Lung (tissue), 12 donors: Measurements from ENCODE around the gene HECW1. TPM values are rescaled to one million over a fixed set of nuclear protein-coding genes. Genes with fewer than 3 reads are reported as not detected.

Experiments used
- ATAC-seq: fragments of 200-7000 bp; cut with Tn5 transposase; one replicate; pipeline ENCODE4 v1.9.1; 2020; ENCODE audit warnings: moderate number of reproducible peaks; ENCODE audit not compliant: insufficient read depth, low FRiP score
- DNase-seq, 3 donors: peaks; one replicate each; pipeline ENCODE4 v3.0.0-alpha.2; 2013 to 2017
- H3K27ac ChIP-seq, 2 donors: one replicate each; pipeline ENCODE4 v1.5.1; 2013; ENCODE audit warnings: mild to moderate bottlenecking in 2 of 2, moderate library complexity in 2 of 2, control low read depth in 1 of 2, inconsistent platforms in 1 of 2, low read depth in 1 of 2, low read length in 1 of 2
- H3K27me3 ChIP-seq, 3 donors: one replicate each; pipeline ENCODE4 v1.5.1; 2013; ENCODE audit warnings: low read length in 2 of 3; ENCODE audit not compliant: control insufficient read depth in 3 of 3, insufficient read depth in 3 of 3
- H3K36me3 ChIP-seq, 4 donors: one replicate each; pipeline ENCODE4 v1.5.1; 2013; ENCODE audit warnings: low read length in 4 of 4, mild to moderate bottlenecking in 1 of 4, moderate library complexity in 1 of 4; ENCODE audit not compliant: control insufficient read depth in 4 of 4, insufficient read depth in 4 of 4
- H3K4me1 ChIP-seq, 5 donors: one replicate each; pipeline ENCODE4 v1.5.1; 2013; ENCODE audit warnings: low read length in 5 of 5, mild to moderate bottlenecking in 2 of 5, moderate library complexity in 1 of 5; ENCODE audit not compliant: control insufficient read depth in 5 of 5, insufficient read depth in 5 of 5
- H3K4me3 ChIP-seq: one replicate; pipeline ENCODE4 v1.5.1; 2013; ENCODE audit warnings: mild to moderate bottlenecking, control low read depth, moderate library complexity
- H3K9ac ChIP-seq, 2 donors: one replicate each; pipeline ENCODE4 v1.5.1; 2013; ENCODE audit warnings: low read length in 2 of 2, control low read depth in 1 of 2; ENCODE audit not compliant: insufficient read depth in 1 of 2
- H3K9me3 ChIP-seq, 4 donors: one replicate each; pipeline ENCODE4 v1.5.1; 2013; ENCODE audit warnings: low read length in 3 of 4, mild to moderate bottlenecking in 1 of 4, moderate library complexity in 1 of 4; ENCODE audit not compliant: control insufficient read depth in 4 of 4, insufficient read depth in 3 of 4
- WGBS, 2 donors: extraction: QIAGEN DNeasy Blood & Tissue Kit; methylation state at CpG; one replicate each; pipeline ENCODE4 v1.1.7; 2013; 5-methylcytosine and 5-hydroxymethylcytosine counted together
- polyA plus RNA-seq, 2 donors: library from polyadenylated mRNA; stranded (reverse); fragments of 200-250 nt; gene quantifications; one replicate each; pipeline ENCODE4 v1.2.1, GENCODE V29; 2013
- total RNA-seq, 2 donors: library from RNA; depleted of rRNA in 1 of 2; stranded (reverse); fragments of >200 nt in 1 of 2; gene quantifications; one replicate each; pipeline ENCODE4 v1.2.1, GENCODE V29; 2014 to 2021
- TF ChIP-seq, protein P1 (sequence below): IDR thresholded peaks from 2 replicates; pipeline ENCODE4 v1.5.1; 2012; ENCODE audit warnings: mild to moderate bottlenecking; ENCODE audit errors: control extremely low read depth, extremely low read depth
- donor health status: control.
- donor health status: control.
- donor health status: Bipolar disorder and iron deficiency.
- donor health status: healthy.
- donor health status: DM: yes; HTN: yes; CAD: no.

HECW1 gene
- total and polyA plus RNA-seq, 4 donors: 0.05 to 0.21 (median 0.13) TPM

DNA sequence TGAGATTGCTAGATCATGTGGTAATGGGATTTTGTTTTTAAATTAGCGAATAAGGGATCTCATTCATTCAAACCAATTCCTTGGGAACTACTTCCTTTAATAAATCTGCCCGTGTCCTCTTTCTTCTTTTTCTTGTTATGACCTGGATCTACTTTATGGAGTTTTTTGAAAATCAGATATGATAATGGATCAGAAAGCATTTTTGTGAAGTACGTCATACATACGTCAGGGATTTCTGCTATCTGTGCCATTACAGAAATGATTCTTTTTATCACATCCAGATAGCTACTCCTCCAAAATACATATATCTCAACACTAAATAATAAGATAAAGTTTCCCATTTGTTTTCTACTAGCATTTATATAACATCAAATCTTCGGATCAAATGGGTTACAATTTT is 430.3 kb downstream of the HECW1 start:
- Histone ChIP-seq H3K27me3 (no peaks in the 10 kb centered on the region), H3K27ac (no peak overlapping the region), H3K9me3 (peaks cover 0 to 2% (median 0%) of the 10 kb centered on the region in 4 donors), H3K9ac (no peak overlapping the region), H3K36me3 (no peaks in the 10 kb centered on the region), H3K4me1 (peaks cover 0 to 2% (median 0%) of the 10 kb centered on the region in 5 donors), H3K4me3 (no peak overlapping the region)
- DNase-seq (no peak), ATAC-seq (no peak)
- TF ChIP-seq, protein P1, sequence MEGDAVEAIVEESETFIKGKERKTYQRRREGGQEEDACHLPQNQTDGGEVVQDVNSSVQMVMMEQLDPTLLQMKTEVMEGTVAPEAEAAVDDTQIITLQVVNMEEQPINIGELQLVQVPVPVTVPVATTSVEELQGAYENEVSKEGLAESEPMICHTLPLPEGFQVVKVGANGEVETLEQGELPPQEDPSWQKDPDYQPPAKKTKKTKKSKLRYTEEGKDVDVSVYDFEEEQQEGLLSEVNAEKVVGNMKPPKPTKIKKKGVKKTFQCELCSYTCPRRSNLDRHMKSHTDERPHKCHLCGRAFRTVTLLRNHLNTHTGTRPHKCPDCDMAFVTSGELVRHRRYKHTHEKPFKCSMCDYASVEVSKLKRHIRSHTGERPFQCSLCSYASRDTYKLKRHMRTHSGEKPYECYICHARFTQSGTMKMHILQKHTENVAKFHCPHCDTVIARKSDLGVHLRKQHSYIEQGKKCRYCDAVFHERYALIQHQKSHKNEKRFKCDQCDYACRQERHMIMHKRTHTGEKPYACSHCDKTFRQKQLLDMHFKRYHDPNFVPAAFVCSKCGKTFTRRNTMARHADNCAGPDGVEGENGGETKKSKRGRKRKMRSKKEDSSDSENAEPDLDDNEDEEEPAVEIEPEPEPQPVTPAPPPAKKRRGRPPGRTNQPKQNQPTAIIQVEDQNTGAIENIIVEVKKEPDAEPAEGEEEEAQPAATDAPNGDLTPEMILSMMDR: no peak
- WGBS, 2 donors: 95 to 96% methylated on average over 5 of the region's 5 CpGs

DNA sequence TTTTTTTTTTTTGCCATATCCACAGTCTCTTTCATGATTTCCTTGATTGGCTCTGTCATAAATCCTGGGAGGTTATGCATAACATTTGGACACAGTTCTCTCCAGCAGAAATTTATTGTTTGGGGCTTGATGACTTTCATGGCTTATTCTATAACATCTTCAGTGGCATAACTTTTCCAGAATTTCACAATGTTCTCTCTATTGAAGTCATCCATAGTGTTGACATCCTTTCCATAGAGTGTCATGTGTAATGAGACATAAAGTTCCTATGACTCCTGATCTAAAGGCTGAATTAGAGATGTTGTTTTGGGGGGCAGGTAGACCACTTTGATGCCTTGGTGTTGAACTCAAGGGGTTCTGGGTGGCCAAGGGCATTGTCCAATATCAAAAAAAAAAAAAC is 433.8 kb downstream of the HECW1 start:
- no peak overlapping the region for H3K27ac ChIP-seq
- DNase-seq: no peak
- ATAC-seq: no peak
- no peak overlapping the region for H3K9ac ChIP-seq
- H3K9me3 ChIP-seq: peaks cover 0 to 2% (median 0%) of the 10 kb centered on the region in 4 donors
- no peak overlapping the region for H3K4me3 ChIP-seq
- no peaks in the 10 kb centered on the region for H3K36me3 ChIP-seq
- H3K4me1 ChIP-seq: no peaks in the 10 kb centered on the region
- TF ChIP-seq, protein P1: no peak
- no peaks in the 10 kb centered on the region for H3K27me3 ChIP-seq

DNA sequence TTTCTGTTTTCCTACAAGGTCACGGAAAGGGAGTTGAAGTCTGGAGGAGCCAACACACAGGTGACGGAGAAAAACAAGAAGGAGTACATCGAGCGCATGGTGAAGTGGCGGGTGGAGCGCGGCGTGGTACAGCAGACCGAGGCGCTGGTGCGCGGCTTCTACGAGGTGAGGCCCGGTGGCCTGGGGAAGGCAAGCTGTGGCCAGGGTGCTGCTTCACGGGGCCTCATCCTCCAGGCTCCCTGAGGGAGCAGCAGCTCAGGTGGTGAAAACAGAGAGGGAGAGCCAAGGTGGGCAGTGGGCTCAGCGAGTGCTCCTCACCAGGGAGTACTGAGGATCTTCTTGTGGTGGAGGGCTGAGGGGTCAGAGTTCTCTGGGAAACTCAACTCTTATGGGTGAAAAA is 438.0 kb downstream of the HECW1 start:
- Histone ChIP-seq H3K36me3 (no peaks in the 10 kb centered on the region), H3K27ac (no peak overlapping the region), H3K9ac (no peak overlapping the region), H3K9me3 (peaks cover 0 to 2% (median 0%) of the 10 kb centered on the region in 4 donors), H3K4me1 (peaks cover 0 to 3% (median 0%) of the 10 kb centered on the region in 5 donors), H3K4me3 (no peak overlapping the region), H3K27me3 (no peaks in the 10 kb centered on the region)
- 94 to 97% methylated on average over 16 of the region's 16 CpGs for WGBS, 2 donors
- DNase-seq: no peak
- ATAC-seq: no peak
- TF ChIP-seq, protein P1: no peak

DNA sequence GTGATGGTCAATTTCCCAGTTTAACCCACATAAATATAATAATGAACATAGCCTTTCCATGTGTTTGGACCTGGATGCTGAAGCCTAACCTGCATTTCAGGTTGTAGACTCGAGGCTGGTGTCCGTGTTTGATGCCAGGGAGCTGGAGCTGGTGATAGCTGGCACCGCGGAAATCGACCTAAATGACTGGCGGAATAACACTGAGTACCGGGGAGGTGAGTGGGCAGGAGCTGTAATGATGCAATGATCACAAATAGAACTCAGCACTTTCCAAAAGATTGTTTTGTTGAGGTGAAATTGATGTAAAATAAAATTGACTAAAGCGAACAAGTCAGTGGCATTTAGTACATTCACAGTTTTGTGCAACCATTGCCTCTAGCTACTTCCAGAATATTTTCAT is 439.7 kb downstream of the HECW1 start:
- no peak for DNase-seq
- Histone ChIP-seq H3K27ac (no peak overlapping the region), H3K9me3 (no peaks in the 10 kb centered on the region), H3K36me3 (no peaks in the 10 kb centered on the region), H3K9ac (no peak overlapping the region), H3K4me3 (no peak overlapping the region), H3K4me1 (peaks cover 0 to 3% (median 0%) of the 10 kb centered on the region in 5 donors), H3K27me3 (no peaks in the 10 kb centered on the region)
- no peak for ATAC-seq
- TF ChIP-seq, protein P1: no peak
- 94 to 99% methylated on average over 8 of the region's 8 CpGs for WGBS, 2 donors
